Measurements from ENCODE around the gene MLF1.
"Not testable (repeated sequence)": the region's sequence is repeated elsewhere in the genome, so short reads cannot be mapped to it uniquely, and the experiment has no call there.

MLF1 gene, protein sequence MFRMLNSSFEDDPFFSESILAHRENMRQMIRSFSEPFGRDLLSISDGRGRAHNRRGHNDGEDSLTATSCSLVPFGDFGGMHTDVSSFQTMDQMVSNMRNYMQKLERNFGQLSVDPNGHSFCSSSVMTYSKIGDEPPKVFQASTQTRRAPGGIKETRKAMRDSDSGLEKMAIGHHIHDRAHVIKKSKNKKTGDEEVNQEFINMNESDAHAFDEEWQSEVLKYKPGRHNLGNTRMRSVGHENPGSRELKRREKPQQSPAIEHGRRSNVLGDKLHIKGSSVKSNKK

DNA sequence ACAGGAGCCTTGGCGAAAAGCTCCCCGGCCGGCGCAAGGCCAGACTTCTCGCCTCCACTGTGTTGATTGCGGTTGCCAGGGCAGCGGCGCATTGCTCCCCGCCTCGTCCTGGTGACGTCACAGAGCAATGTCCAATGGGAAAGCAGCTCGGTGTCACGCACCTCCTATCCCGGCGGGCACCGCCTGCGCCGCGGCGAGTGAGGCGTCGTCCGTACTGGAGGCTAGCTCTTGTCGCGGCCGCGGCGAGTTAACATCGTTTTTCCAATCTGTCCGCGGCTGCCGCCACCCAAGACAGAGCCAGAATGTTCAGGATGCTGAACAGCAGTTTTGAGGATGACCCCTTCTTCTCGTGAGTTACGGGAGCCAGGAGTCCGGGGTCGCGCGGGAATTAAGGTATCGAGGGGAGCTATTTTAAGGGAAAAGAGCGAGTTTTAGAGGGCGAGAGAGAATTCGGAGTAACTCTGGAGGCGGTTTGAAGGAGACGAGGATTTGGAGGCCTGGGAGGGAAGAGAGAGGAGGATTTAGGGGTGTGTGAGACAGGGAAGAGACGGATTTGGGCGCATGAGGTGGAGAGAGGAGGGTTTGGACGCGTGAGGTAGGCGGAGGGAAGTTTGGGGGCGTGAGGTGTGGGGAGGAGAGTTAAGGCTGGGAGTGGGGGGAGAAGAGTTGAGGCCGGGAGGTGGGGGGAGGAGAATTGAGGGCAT, at the start of gene MLF1:
TSS of gene MLF1 (plus strand) at position 196 of the 704 bp plus-strand sequence. CDS start at position 303, 107 bp downstream.
- DNase-seq: peak; percentile 95

DNA sequence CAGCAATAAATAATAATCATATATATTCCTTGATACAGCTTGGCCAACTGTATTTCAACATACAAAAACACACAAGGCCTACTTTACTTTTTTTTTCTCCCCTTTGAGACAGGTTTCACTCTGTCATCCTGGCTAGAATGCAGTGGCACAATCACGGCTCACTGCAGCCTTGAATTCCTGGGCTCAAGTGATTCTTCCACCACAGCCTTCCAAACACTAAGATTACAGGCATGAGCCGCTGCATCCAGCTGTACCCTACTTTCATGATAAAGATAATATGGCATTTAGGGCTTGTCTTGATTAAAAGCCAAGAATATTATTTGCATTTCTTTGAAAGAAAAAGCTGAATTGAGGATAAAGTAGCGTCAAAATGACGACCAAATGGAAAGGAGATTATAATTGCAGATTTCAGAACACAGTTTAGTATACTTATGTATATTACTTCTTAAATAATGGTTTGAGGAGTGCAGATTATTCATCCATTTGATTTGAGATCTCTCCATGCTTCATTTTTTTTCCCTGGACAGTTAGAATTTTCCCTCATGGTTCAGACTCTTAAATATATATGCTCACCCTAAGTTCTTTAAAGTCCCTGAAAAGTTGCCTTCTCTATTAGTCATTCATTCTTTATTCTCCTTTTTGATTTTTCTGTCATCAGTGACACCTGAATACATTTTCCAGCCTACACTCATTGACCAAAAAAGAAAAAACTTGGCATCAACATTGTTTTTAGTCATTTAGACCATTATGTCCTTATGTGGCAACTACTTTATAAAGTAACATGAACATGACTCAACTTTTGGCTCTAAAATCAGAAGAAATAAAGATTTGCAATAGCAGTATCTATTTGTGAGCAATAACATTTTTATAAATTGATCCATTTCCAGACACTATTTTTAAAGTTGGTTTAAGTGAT, 48.5 kb upstream of the MLF1 start:
- DNase-seq: no peak

DNA sequence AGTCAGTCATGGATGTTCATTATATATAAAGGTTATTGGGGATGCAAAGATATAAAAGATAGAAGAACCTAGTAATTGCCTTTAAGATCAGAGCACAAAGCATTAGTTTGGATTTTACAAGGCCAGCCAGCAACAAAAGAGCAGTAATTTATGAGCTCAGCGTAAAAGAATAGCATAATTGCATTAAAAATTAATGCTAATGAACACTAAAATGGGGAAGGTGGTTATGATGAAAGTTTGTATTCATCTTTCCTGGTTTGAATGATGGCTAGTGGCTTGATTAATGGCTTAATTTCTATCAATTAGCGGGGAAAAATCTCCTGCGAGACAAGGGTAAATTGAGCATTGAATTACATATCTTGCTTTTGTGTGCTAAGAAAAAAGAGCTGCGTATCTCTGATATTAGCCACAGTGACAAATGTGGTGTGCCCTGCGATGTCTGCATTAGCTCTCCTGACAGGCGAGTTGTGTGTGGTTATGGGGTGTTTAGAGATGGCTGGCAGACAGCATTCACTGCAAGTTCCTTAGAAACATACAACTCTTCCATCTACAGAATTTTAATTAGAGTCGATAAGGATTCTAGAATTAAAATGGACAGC, 42.8 kb upstream of the MLF1 start:
- no peak for DNase-seq

DNA sequence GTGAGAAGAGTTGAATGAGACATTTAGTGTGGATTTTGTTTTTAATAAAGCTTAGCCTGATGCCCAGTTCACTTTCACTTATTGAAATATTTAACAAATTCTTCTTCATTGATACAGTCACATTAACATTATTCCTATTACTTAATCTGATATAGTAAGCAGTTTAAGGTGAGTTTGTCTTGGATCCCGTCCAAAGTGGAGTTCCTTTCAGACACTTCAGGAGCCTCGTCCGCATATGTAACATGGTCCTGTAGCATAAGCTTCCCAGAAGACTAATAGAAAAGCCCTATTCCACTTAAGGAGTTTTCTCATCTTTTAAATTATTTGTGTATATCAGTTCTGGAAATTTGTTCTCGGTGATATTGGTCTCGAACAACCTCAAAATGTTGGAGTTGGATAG, 39.7 kb upstream of the MLF1 start:
- no peak for DNase-seq

DNA sequence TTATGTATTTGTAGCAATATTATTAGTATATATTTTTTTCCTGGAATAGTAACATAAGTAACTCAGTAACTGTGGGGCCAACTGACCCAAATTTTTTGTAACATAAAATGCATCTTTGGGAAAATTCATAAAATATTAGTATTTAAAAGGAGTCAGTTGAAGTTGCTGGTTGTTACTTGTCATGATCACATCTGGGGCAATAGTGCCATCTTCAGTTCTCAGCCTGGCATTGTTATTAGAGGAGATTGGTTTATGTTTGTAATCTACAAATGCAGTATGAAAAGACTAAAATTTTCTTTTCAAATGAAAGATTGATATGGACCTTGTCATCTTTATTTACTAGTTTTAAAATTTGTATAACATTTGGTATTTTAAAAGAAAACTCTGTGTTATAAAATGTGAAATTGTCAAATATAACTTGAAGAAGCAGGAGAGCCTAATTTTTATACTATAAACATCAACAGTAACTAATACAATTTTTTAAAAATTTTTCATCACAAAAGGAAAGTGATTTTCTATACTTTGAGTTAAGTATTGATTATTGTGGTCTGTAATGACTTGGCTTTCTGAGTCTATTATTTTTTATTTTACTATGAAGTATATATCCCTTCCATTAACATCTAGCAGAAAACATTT, 38.8 kb upstream of the MLF1 start:
- no peak for DNase-seq

DNA sequence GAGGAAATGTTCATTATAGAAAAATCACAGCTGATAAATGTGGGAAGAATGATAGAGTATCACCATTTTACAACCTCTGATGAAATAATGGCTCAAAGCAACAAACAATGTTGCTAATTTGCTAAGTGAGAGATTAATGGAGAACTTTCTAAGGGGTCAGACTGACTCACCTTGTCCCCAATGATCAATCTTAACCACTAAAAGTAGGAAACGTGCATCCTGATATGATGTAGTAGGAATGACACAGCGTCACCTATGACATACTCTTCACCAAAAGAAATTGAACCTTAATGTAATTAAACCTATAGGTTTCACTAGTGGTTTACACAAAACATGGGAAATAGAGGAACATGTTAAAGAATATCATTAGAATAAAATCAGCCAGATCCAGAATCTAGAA, 35.1 kb upstream of the MLF1 start:
- no peak for DNase-seq

DNA sequence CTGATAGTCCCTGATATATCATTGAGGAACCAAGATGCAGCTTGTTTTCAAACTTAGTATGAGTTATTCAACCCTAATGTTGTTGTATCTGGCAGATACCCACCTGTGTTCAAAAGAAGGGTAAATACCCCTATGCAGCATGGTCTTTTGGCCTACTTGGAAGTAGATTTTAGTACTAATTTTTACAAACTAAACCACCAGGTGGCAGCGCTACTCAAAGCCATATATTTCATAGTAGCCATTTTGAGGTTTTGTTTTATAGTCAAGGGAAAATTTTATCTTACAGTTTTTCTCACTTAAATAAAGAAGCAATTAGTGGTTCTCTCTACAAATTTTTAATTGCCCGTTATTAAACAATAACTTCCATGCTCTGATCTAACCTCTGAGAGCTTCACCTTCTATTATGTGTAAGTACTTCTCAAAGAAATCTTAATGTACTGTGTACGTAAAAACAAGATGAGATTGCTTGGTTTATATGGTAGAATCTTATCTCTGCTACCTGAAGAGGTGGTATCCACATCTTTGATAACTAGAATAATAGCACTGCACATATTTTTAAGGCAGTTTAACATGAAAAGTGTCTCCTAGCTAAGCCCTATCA, 31.5 kb upstream of the MLF1 start:
- DNase-seq: no peak

DNA sequence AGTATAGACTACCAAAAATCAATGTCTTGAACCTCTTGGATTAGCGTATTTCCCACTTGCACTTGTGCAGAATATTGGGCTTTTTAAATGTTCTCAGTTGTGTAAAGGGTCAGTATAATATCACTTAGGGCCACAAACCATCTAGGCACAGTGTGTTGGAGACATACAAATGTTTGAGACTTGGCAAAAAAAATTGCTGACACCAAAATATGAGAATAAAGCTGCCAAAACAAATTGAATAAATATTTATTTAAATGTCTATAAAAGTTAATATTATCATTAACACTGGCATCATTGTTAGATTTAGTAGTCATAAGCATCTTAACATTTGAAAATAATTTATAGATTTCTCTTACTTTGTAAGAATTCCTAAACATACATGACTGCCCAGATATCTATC, 30.9 kb upstream of the MLF1 start:
- no peak for DNase-seq

DNA sequence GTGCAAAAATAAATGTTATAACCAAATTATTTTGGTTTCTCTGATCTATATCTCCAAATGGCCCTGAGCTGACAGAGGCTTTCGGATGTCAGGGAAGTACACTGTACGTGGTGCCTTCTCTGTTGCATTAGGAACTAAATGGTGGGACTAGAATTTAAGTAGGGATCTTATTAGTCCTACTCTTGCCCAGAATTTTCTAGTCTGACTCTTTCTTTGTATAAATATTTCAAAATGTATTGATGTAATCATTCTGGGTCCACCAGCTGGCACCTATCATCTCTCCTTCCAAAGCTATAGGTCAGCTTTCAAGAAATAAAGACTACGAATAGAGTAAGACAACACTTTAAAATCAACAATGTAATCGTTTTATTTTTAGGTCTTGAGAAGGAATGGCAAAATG, 22.3 kb upstream of the MLF1 start:
- DNase-seq: no peak

DNA sequence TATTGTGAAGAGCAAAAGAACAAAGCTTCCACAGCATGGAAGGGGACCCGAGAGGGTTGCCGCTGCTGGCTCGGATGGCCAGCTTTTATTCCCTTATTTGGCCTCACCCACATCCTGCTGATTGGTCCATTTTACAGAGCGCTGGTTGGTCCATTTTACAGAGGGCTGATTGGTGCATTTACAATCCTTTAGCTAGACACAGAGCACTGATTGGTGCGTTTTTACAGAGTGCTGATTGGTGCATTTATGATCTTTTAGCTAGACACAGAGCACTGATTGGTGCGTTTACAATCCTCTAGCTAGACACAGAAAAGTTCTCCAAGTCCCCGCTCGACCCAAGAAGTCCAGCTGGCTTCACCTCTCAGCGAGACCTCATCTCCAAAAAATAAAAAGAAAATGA, 21.1 kb upstream of the MLF1 start:
- not testable (repeated sequence) for DNase-seq

DNA sequence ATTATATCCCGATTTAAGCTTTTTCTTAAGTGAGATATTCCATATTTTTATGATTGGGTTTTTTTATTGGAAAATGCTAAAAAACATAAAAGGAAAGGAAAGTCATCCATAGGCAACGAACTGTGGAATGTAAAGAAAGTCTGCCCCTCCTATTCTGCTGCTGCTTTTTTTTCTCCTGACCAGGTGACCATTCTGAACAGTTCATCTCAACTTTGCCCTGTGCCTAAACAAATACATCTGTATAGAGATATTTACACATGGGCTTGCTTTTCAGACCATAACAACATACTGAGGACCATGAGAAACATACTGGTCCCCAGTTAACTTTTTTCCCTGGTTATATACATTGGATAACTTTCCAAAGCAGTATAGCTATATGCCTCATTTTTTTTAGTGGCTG, 18.9 kb upstream of the MLF1 start:
- DNase-seq: no peak

DNA sequence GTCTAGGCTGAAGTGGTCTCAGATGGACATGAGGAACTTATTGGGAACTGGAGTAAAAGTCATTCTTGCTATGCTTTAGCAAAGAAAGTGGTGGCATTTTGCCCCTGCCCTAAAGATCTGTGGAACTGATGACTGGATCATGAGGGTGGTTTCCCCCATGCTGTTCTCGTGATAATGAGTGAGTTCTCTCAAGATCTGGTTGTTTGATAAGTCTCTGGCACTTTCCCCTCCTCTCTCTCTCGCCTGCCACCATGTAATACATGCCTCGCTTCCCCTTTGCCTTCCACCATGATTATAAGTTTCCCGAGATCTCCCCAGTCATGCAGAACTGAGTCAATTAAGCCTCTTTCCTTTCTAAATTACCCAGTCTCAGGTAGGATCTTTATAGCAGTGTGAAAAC, 11.5 kb upstream of the MLF1 start:
- no peak for DNase-seq

DNA sequence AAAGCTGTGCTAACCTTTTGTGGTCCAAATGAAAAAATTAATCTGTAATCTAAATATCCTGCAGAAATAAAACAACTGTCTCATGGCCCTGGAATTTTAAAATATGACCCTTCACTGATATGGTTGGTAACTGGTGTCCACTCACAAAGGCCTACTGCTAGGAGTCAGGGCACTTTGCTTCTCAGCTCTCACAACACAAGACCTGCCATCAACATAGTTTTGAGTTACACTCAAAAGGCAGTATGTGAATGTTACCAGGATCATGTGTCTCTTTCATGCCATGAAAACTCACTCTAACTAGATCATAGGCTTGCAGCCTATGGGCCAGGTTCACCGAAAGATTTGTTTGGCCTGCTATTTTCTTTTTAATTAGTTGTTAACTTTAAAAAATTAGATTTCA, 10.0 kb upstream of the MLF1 start:
- DNase-seq: no peak

DNA sequence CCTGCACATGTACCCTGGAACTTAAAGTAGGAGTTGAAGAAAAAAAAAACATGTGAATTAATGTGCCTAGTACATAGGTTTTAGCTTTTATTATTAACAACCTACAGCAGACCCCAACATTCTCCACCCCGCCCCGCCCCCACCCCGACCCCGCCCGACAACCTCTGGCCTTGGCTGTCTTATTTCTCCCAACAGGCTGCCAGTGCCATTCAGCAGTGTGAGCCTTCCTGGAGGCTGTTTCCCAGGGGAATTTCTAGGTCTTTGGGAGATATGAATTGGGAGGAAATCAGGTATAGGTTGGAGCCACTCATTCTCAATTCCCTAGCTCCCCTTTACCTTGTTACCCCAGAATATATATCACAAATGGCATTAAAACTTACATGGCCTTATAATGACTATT, 8.3 kb upstream of the MLF1 start:
- no peak for DNase-seq

DNA sequence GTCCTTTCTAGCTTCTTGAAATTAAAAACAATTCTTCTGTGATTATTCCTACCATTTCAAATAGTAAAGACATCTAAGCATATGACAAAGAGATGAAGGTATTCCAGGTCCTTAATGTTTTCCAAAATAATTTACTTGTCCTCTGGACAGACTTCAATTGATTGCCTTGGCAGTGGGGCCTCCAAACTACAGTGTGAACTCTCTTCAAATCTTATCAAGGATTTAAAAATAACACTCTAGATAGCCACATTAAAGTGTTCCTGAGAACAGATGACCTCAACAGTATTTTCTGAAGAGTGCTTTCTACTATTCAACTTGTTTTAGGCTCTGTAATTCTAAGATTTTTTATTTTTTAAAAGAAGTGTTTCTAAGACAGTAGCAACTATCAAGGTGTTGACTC, 7.9 kb upstream of the MLF1 start:
- no peak for DNase-seq

DNA sequence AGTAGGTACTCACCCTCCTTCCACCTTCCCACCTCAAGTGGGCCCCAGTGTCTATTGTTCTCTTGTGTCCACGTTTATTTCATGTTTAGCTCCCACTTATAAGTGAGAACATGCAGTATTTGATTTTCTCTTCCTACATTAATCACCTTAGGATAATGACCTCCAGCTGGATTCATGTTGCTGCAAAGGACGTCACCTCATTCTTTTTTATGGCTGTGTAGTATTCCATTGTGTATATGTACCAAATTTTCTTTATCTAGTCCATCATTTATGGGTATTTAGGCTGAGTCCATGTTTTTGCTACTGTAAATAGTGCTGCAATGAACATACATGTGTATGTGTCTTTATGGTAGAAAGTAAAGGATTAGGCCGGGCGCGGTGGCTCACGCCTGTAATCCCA, 5.9 kb upstream of the MLF1 start:
- no peak for DNase-seq

DNA sequence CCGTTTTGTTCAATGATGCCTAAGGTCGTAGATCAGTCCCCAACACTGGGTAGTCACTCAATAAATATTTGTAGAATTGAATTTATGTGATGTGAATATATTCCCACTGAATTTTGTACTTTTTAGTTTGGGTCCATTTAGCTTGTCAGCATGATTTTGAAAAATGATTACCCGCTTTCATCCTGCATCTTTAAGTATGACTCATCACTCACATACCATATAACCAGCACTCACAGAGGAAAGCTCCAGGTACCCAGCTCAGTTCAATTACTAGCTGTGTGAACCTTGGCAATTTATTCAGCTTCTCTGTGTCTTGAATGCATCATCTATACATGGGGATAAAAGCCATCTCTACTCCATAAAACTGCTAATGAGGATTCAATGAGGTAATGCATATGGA, 2.2 kb upstream of the MLF1 start:
- DNase-seq: no peak

DNA sequence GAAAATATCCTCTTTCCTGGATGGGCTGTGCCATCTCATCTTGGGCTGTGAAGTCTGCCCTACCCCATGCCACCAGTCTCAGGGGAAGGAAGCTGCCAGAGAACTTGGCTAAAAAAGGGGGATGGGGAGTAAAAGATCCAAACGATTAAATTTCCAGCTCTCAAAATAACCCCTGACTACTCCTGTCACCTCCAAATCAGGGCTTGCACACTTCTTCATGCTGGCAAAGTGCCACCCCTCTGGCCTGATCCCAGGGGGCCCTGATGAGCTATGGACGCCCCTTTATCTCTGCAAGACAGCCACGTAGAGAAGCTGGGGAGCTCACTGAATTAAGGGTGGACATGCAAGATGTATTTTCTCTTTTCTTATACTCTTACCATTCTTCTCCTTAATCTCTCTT, 1.2 kb upstream of the MLF1 start:
- no peak for DNase-seq

DNA sequence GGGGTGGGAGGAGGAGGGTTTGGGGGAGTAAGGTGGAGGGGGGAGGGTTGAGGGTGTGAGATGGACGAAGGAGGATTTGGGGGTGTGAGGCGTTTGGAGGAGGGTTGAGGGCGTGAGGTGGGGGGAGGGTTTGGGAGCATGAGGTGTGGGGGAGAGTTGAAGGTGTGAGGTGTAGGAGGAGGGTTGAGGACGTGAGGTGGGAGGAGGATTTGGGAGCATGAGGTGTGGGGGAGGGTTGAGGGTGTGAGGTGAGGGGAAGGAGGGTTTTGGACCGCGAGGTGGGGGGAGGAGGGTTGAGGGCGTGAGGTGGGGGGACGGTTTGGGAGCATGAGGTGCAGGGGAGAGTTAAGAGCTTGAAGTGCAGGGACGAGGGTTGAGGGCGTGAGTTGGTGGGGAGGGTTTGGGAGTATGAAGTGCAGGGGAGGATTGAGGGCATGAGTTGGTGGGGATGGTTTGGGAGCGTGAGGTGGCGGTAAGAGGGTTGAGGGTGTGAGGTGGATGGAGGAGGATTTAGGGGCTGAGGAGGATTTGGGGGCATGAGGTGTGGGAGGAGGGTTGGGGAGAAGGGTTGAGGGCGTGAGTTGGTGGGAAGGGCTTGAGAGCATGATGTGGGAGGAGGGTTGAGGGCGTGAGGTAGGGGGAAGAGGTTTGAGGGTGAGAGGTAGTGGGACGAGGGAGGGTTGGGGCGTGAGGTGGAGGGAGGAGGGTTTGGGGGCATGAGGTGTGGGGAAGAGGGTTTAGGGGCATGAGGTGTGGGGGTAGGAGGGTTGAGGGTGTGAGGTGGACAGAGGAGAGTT, 1.2 kb downstream of the MLF1 start:
- DNase-seq: no peak

DNA sequence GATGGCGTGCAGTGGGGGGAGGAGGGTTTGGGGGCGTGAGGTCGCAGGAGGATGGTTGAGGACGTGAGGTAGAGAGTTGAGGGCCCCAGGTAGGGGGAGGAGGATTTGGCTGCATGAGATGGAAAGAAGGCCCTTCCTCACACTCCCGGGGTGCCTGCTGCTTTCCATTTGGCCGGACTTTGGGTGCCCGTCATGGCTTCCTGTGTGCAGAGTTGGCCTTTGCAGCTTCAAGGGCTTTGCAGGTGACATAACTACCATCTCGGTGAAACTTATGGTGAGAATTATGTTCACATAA, 1.7 kb downstream of the MLF1 start:
- DNase-seq: no peak

DNA sequence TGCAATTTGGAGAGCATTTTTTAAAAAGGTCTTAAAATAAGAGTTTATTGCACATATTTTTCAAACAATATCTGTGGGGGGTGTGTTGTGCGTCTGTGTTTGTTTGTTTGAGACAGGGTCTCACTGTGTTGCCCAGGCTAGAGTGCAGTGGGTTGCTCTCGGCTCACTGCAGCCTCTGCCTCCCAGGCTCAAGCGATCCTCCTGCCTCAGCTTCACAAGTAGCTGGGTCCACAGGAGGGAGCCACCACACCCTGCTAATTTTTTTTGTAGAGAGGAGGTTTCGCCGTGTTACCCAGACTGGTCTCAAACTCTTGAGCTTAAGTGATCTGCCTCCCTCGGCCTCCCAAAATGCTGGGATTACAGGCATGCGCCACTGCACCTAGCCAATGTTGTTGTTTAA, 2.7 kb downstream of the MLF1 start:
- DNase-seq: no peak

DNA sequence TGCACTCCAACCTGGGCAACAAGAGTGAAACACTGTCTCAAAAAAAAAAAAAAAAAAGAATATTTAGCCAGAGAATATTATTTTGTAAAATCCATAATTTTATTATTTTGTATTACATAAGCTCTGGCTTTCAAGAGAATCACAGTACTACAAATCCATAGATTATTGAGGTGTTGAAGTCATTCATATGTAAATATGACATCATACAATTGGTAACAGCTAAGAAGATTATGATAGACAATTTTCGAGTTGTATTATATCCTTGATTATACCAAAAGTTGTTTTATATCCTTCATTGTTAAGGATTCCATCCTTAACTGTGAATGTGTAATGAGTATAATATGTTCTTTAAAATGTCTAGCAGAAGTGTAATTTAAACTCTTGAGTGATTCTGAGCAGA, 3.7 kb downstream of the MLF1 start:
- DNase-seq: no peak
